Right forelimb (tissue), 1 donor: ENCODE measurements around the gene PMIS2.

Experiments
- DNase-seq: peaks from one replicate; pipeline ENCODE4 v3.0.0-alpha.2; 2018

Gene PMIS2

DNA sequence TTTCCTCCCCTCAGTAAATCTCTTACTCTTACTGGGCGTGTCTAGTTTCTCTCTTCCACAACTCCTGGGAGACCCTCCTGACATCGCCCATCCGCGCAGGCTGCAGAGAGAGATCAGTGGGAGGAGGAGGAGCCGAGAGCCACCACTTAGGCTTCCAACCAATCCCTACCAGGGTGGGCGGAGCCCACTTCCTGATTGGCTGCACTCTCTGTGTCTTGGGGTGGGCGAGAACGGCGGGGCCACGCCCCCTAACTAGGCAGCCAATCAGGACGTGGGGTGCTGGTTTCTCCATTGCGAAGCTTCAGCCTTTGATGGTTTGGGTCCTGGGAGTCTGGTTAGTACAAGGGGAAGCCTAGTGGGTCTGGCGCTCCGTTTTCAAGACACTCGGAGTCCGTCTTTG lies at the start of gene PMIS2:
PMIS2 (plus strand) TSS at position 326 of the 400 bp plus-strand sequence. CDS start 87 bp downstream, outside the sequence.
- no peak for DNase-seq

- no peak for DNase-seq
Measured at GRCh38 chr19:35539314-35539713, 46.7 kb upstream of the PMIS2 start.

DNA sequence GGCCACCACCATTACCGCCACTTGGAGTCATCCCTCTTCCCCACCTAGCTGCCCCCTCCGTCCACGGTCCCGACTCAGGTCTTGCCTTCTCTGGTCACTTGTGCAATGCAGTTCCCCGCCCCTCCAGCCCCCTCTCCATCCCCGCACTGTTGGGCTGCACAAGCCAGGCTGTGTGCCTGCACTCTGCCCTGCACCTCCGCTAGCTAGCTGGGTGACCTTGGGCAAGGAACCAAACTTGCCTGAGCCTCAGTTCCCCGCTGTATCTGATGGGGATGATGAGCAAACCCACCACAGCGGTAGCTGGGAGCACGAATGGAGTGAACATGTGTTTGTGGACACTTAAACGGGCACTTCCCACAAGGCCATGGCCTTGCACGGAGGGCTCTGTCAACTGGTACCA lies 46.1 kb upstream of the PMIS2 start:
- no peak for DNase-seq

GRCh38 chr19:35540356-35540927 lies 45.5 kb upstream of the PMIS2 start:
- no peak for DNase-seq

GRCh38 chr19:35542209-35542608 lies 43.8 kb upstream of the PMIS2 start:
- DNase-seq: no peak

DNA sequence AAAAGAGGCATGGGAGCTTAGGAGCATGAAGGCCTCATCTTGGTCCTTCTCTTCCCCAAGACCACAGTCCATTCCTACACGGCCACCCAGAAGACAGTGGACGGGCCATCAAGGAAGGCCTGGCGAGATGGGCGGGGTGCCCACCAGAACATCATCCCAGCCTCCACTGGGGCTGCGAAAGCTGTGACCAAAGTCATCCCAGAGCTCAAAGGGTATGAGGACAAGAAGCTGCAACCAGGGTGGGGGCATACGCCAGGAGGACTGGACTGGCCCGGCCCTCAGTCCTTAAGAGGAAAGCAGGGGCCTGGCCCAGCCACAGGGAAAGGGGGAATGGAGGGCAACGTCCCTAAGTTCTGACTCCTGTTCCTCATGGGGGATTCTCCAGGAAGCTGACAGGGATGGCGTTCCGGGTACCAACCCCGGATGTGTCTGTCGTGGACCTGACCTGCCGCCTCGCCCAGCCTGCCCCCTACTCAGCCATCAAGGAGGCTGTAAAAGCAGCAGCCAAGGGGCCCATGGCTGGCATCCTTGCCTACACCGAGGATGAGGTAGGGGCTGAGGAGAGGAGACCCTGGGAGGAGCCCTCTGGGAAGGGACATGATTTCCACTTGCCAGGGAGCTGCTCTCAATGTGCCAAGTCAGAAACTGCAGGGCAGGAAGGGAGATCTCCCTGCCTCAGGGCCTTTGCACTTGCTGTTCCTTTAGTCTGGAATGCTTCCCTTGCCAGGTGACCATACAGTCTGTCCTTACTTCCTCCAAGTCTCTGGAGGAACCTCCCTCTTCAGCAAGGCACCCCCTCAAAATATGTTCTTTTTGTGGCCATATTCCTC lies 42.5 kb upstream of the PMIS2 start:
- DNase-seq: no peak

DNA sequence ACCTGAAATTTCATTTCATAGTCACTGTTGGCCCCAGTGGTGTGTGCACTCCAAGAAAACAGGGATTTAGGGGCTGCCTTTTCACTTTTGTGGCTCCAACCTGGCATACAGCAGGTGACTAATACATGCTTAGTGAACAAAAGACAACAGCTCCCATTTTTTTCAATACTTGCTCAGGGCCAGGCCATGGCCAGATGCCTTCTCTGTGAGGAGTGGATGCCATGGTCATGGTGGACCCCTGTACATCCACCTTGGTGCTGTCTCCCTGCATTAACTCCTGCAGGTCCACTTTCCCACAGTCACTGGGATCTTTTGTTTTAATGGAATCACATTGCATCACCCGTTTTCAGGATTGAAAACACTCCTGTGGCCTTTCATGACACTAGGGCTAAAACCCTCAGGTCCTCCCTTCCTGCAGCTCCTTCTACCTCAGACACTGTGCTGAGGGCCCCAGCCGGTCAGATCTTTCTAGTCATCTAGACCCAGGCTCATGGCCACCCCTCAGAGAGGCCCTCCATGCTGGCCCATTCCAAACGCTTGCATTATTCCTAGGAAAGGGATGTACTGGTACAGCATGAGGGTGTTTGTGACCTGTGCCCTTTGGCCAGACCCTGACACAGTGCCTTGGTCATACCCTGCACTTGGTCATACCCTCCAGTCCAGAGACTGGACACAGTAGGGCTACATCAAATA lies 41.7 kb upstream of the PMIS2 start:
- DNase-seq: no peak

GRCh38 chr19:35545001-35545854 lies 40.7 kb upstream of the PMIS2 start, which contains the start of gene TMEM147:
TMEM147 (plus strand) TSS chr19:35545626; CDS start chr19:35545740, 114 bp downstream.
- peak; percentile 94 for DNase-seq

DNA sequence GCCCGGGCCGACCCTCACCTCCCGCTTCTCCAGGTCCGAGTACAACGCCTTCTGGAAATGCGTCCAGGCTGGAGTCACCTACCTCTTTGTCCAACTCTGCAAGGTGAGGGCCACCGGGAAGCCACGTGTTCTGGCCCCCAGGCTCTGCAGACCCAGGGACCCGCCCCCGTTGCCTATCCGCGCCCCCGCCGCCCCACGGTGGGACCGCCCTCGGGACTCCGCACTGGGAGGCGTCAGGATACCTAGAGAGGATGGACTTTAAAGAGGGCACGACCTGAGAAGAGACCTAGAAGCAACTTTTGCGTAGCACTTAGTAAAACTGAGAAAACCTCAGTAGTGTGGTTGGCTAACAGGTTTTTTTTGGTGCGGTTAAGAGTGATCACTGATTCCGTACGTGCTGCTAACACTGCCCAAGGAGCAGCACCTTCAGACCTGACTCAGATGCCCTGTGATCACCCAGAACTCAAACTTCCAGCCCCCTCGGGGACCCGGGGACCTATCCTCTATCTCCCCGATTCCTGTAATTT lies 40.1 kb upstream of the PMIS2 start:
- DNase-seq: no peak

DNA sequence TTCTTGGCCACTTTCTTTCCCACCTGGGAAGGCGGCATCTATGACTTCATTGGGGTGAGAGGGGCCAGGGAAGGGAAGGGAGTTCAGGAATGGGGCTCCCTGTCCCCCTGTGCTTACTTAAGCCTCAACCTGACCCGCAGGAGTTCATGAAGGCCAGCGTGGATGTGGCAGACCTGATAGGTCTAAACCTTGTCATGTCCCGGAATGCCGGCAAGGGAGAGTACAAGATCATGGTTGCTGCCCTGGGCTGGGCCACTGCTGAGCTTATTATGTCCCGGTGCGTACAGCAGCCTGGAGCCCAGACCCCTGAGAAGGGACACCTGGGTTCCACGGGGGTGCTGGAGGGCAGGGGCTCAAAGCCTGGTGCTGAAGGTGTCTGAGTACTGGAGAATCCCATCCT lies 39.4 kb upstream of the PMIS2 start:
- DNase-seq: no peak

GRCh38 chr19:35549174-35549788 lies 36.7 kb upstream of the PMIS2 start:
- no peak for DNase-seq

GRCh38 chr19:35549879-35550523 lies 36.0 kb upstream of the PMIS2 start:
- DNase-seq: no peak

DNA sequence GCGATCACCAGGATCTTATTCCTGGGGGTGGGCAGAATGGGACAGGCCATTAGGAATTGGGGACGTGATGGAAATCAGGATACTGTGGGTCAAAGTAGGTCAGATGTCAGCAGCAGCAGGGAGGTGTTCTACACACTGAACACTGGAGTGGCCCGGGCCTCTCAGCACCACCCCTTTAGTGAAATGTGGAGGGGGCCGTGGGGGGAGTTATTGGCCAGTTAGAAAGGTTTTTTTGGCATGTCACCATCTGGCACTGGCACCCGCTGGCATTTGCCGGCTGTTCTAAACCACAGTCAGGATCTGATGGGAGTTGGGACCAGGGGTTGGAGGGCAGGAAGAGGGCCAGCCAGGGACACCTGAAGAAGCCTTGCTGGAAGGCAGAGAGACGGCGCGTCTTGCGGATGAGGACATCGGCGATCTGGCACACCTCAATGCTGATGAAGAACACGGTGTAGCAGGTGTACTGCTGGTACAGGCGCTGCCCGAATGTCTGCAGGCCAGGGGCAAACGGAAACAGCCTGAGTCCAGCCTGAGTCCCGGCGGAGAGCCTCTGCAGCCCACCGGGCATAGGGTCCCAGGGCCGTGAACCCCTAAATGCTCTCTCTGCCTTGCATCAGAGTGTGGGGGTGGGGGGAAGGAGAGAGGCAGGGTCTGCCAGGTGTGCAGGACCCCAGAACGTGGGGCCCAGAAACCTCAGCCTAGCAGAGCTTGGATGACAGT lies 34.7 kb upstream of the PMIS2 start:
- no peak for DNase-seq

DNA sequence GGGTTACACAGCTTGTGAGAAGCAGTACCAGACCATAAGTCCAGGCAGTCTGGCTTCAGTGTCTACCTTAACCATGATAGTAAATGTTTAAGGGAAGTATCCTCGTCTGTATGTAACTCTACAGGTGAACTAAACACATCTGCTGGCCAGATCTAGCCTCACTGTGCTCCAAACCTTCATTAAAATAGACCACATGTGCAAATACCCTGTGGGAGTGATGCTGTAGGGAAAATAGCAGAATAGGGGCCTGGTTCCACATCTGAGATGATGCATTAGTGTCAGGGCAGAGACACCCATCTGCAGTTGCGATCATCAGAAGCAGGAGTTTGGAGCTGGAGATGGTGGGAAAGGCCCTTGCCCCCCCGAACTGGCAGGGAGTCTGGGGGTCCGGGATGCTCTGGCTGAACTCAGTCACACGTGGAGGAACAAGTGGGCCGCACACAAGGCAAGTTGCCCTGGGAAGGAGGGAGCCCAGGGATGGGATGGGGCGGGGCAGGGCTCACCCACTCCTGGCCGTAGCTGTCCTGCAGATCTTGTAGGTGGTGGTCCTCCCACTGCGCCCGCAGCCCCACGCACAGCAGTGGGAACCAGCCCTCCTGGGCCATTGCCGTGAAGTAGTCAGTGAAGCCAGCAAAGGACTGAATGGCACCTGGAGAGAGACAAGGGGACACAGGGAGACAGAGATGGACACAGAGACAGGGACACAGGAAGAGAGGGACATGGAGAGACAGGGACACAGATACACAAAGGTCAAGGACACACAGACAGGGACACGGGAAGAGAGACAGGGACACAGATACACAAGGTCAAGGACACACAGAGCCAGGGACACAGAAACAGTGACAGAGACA lies 33.2 kb upstream of the PMIS2 start:
- DNase-seq: no peak

DNA sequence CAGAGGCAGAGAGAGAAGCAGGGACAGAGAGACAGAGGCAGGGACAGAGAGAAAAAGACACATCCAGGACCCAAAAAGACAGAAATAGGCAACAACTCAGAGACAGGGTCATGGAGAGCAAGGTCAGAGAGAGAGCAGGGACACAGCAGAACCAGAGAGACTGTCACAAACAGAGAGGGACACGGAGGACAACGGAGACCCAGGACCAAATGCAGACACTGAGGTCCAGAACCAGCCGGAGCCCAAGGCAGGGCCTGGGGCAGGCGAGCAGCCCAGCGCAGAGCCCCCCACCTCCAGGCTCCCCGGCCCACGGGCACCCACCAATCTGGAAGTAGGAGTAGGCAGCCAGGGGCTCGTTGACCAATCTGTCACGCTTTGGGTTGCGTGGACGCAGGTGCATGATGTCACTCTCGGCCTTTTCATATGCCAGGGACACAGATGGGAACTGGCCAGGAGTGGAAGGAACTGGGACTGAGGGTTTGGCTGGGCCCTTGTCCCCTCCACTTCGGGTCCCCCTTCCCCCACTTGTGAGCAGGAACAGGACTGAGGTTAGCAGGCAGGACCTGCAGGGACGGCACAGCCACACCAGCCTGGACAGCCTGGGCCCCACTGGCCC lies 32.5 kb upstream of the PMIS2 start:
- no peak for DNase-seq

GRCh38 chr19:35554076-35554475 lies 31.9 kb upstream of the PMIS2 start:
- DNase-seq: no peak

DNA sequence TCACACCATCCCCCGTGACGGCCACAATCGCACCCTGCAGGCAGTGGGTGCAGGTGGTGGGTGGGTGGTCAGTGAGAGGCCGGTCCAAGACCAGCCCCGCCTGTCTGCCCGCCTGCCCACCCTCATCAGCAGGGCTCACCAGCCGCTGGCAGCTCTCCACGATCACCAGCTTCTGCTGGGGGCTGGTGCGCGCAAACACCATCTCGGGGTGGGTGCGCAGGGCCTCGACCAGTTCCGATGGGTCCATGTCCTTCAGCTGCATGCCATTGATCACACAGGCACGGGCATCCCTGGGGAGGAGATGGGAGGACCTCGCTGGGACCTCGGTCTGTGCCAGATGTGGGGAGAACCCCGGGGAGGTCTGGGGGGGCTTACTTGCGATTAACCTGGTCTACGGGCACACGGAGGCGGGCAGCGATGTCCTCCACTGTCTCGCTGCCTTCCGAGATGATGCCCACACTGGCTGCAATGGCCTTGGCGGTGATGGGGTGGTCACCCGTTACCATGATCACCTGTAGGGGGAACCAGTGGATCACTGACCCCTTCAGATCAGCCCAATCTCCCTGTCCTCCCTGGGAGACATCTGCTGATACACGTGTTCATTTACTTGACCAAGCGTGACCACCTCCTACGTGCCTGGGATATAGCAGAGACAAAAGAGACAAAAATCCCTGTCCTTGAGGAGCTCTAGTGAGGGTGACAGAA lies 30.5 kb upstream of the PMIS2 start:
- no peak for DNase-seq

DNA sequence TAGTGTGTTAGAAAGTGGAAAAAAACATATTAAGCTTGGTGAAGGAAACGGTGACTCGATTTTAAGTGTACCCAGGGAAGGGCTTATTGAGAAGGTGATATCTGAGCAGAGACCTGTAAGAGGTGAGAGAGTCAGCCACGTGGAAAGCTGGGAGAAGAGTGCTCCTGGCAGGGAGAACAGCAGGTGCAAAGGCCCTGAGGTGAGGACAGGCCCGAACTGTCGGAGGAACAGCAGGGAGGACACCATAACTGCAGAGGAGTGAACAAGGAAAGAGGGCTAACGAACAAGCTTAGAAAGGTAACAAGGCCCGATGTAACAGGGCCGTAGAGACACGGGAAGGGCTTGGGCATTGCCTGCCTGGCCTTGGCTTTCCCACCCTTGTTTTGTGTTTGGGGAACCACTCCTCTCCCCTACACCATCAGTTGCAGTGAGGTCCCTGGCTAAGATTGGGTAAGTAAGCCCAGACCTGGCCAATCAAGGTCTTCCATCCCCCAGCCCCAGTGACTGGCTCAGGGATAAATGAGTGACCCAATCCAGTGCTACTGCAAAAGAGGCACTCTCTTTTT lies 29.9 kb upstream of the PMIS2 start:
- DNase-seq: peak; percentile 39
